PFSK-1 (cell line): ENCODE data around the gene MTSS2.

ENCODE experiments used
- POLR2AphosphoS5 ChIP-seq: IDR thresholded peaks from 2 replicates; pipeline ENCODE4 v1.6.1; 2012; ENCODE audit warnings: low read depth, mild to moderate bottlenecking, control low read depth, low read length, moderate library complexity
- SIN3A ChIP-seq: IDR thresholded peaks from 2 replicates; pipeline ENCODE4 v1.6.1; 2012; ENCODE audit warnings: mild to moderate bottlenecking, low read length, moderate library complexity, borderline replicate concordance; ENCODE audit not compliant: insufficient read depth

DNA sequence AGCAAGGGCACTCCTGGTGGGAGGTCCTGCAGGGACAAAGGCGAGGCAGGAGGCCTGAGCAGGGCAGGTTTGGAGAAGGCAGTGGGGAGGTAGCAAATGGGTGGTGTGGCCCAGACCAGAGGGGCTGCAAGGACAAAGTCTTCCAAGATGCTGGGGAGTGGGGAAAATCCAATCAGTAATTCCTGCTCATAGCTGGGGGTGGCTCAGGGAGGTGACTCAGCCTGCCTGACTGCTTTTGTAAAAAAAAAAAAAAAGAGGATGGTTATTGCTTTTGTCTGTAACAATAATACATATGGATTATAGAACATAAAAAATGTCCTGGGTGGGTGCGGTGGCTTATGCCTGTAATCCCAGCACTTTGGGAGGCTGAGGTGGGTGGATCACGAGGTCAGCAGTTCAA is 34.3 kb downstream of the MTSS2 start:
- no peak for TF ChIP-seq POLR2AphosphoS5
- TF ChIP-seq SIN3A = no peak
